HEK293T (cell line): ENCODE measurements around the gene ERCC6L2.

Experiments used
- CTCF ChIA-PET: fragments of 350-600 bp; formaldehyde crosslinking; extraction: SDS; loops from one replicate; lab custom pipeline; 2021; ENCODE audit warnings: antibody characterized with exemption, inconsistent platforms; lab: Yijun Ruan, JAX
- POLR2A ChIA-PET: fragments of 350-600 bp; formaldehyde crosslinking; extraction: SDS; loops from one replicate; lab custom pipeline; 2020; ENCODE audit warnings: antibody characterized with exemption, inconsistent platforms; lab: Yijun Ruan, JAX
- DNase-seq: peaks from one replicate; pipeline ENCODE4 v3.0.0; 2012; ENCODE audit warnings: mixed read lengths; ENCODE audit errors: extremely low spot score
- ARNT ChIP-seq: fragments of 450-650 bp; IDR thresholded peaks from 2 replicates; pipeline ENCODE4 v1.6.1; 2017; ENCODE audit warnings: mild to moderate bottlenecking
- BHLHE40 ChIP-seq: fragments of 450-650 bp; IDR thresholded peaks from 2 replicates; pipeline ENCODE4 v1.6.1; 2016; ENCODE audit warnings: mild to moderate bottlenecking, moderate library complexity, borderline replicate concordance
- CTBP1 ChIP-seq: fragments of 450-650 bp; IDR thresholded peaks from 2 replicates; pipeline ENCODE4 v1.6.1; 2016; ENCODE audit warnings: borderline replicate concordance
- ELF4 ChIP-seq: fragments of 450-650 bp; IDR thresholded peaks from 2 replicates; pipeline ENCODE4 v1.6.1; 2017; ENCODE audit warnings: antibody characterized with exemption
- FOXA1 ChIP-seq: fragments of 450-650 bp; IDR thresholded peaks from 2 replicates; pipeline ENCODE4 v1.6.1; 2016; ENCODE audit warnings: mild to moderate bottlenecking
- FOXK2 ChIP-seq: fragments of 450-650 bp; IDR thresholded peaks from 2 replicates; pipeline ENCODE4 v1.6.1; 2016; ENCODE audit warnings: mild to moderate bottlenecking
- FOXM1 ChIP-seq: fragments of 450-650 bp; IDR thresholded peaks from 2 replicates; pipeline ENCODE4 v1.6.1; 2017; ENCODE audit warnings: mild to moderate bottlenecking, borderline replicate concordance
- HDGF ChIP-seq: fragments of 450-650 bp; IDR thresholded peaks from 2 replicates; pipeline ENCODE4 v1.6.1; 2017; ENCODE audit warnings: antibody characterized with exemption, borderline replicate concordance
- L3MBTL2 ChIP-seq: fragments of 450-650 bp; conservative IDR thresholded peaks from 2 replicates; pipeline ENCODE4 v1.6.1; 2016; ENCODE audit warnings: mild to moderate bottlenecking
- LEF1 ChIP-seq: fragments of 450-650 bp; IDR thresholded peaks from 2 replicates; pipeline ENCODE4 v1.6.1; 2017; ENCODE audit warnings: mild to moderate bottlenecking, borderline replicate concordance
- NFRKB ChIP-seq: fragments of 450-650 bp; IDR thresholded peaks from 2 replicates; pipeline ENCODE4 v1.6.1; 2016; ENCODE audit warnings: mild to moderate bottlenecking, moderate library complexity
- SP1 ChIP-seq: fragments of 450-650 bp; IDR thresholded peaks from 2 replicates; pipeline ENCODE4 v1.6.1; 2017
- SUZ12 ChIP-seq: fragments of 450-650 bp; IDR thresholded peaks from 2 replicates; pipeline ENCODE4 v1.6.1; 2016; ENCODE audit warnings: mild to moderate bottlenecking
- TARDBP ChIP-seq: fragments of 450-650 bp; IDR thresholded peaks from 2 replicates; pipeline ENCODE4 v1.6.1; 2016
- ZNF384 ChIP-seq: fragments of 450-650 bp; IDR thresholded peaks from 2 replicates; pipeline ENCODE4 v1.6.1; 2016
- TF ChIP-seq, protein P1 (sequence below): fragments of 450-650 bp; IDR thresholded peaks from 2 replicates; pipeline ENCODE4 v1.6.1; 2016

The ERCC6L2 gene

DNA sequence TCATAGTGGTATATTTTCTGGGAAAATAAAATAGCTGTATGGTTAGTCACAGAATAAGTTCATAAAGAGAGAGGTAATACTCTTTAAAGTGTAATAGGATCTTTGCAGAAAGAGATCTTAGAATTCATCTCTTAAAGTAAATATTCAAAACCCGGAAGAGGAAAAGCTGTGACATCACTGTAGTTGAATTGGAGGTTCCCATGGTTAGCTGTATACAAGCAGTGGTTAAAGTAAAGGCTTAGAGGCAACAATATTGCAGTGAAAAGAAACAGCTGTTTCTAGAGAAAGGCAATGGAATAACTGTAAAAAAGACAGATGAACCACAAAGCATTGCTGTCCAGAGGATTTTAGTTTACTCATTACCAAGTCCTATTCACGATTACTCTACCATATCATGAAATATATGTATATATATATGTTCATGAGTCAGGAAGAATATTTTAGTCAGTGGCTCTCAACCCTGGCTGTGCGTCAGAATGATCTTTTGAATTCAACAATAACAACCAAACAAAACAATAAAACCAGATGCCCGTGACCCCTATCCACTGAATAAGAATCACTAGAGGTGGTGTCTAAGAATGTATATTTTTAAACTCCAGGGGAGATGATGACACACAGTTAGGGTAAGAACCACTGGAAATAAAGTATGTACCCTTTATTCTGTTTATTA lies 4.7 kb downstream of the ERCC6L2 start:
- TF ChIP-seq NFRKB: no peak
- TF ChIP-seq, protein P1, sequence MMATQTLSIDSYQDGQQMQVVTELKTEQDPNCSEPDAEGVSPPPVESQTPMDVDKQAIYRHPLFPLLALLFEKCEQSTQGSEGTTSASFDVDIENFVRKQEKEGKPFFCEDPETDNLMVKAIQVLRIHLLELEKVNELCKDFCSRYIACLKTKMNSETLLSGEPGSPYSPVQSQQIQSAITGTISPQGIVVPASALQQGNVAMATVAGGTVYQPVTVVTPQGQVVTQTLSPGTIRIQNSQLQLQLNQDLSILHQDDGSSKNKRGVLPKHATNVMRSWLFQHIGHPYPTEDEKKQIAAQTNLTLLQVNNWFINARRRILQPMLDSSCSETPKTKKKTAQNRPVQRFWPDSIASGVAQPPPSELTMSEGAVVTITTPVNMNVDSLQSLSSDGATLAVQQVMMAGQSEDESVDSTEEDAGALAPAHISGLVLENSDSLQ: no peak
- TF ChIP-seq L3MBTL2: no peak
- TF ChIP-seq FOXA1: no peak
- TF ChIP-seq SUZ12: no peak
- no peak for TF ChIP-seq CTBP1
- no peak for TF ChIP-seq LEF1
- TF ChIP-seq HDGF: no peak
- no peak for TF ChIP-seq FOXM1
- TF ChIP-seq ARNT: no peak
- TF ChIP-seq FOXK2: no peak
- no peak for TF ChIP-seq ELF4
- TF ChIP-seq BHLHE40: no peak
- no peak for TF ChIP-seq SP1
- TF ChIP-seq TARDBP: no peak
- TF ChIP-seq ZNF384: no peak
- POLR2A ChIA-PET: interaction anchor here (0.6 kb wide), 1 partner anchor 152 kb away, joined by 3 read pairs; no protein-coding TSS in a partner anchor
- CTCF ChIA-PET: interaction anchor here (0.6 to 0.9 kb wide), 2 partner anchors 8 to 30 kb away, joined by 3 read pairs; no protein-coding TSS in a partner anchor
- no peak for DNase-seq

DNA sequence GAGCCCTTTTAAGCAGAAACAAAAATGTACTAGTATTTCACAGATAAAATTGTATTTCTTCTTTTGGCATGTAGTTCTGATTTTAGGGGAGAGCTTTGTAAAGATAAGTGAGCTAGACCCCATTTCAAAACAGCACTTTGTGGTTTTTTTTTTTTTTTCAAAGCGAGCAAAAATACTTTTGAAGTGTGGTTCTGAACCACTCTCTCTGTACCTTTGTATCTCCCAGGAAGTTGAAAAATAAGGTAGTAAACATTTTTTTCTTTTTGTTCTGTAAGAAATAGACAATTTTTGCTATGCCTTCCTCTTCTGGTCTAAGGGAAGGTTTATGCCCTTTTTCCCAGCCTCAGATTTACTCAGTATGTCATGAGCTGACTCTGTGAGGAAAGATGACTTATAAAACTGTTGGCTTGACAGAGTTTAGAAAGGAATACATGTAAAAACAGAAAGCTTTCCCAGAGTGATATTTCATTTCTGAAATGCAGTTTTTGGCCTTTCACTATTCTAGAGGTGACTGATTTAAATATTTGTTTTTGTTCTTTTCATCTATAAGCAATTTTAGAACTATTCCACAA lies 12.5 kb downstream of the ERCC6L2 start:
- TF ChIP-seq BHLHE40 (no peak), LEF1 (no peak), FOXM1 (no peak), SUZ12 (no peak), L3MBTL2 (no peak), HDGF (no peak), SP1 (no peak), CTBP1 (no peak), FOXK2 (no peak), ARNT (no peak), ZNF384 (no peak), TARDBP (no peak), ELF4 (no peak)
- DNase-seq: no peak
- ChIA-PET CTCF (interaction anchor here (1.2 kb wide), 1 partner anchor 8 kb away, joined by 3 read pairs; no protein-coding TSS in a partner anchor), POLR2A (no interaction called here)

DNA sequence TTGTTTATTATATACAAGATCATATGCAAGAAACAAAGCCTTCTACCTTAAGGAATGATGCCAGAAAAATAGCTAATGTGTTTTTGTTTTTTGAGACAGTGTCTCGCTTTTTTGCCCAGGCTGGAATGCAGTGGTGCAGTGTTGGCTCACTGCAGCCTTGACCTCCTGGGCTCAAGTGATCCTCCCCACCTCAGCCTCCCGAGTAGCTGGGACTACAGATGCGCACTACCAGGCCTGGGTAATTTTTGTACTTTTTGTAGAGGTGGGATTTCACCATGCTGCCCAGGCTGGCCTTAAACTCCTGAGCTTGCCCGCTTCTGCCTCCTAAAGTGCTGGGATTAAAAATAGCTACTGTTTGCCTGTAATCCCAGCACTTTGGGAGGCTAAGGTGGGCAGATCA lies 15.1 kb downstream of the ERCC6L2 start:
- TF ChIP-seq ZNF384 (no peak), FOXM1 (no peak), ELF4 (no peak), SUZ12 (no peak), FOXA1 (no peak), FOXK2 (no peak), TARDBP (no peak), BHLHE40 (no peak), NFRKB (no peak)
- ChIA-PET CTCF (no interaction called here), POLR2A (no interaction called here)
- no peak for DNase-seq

DNA sequence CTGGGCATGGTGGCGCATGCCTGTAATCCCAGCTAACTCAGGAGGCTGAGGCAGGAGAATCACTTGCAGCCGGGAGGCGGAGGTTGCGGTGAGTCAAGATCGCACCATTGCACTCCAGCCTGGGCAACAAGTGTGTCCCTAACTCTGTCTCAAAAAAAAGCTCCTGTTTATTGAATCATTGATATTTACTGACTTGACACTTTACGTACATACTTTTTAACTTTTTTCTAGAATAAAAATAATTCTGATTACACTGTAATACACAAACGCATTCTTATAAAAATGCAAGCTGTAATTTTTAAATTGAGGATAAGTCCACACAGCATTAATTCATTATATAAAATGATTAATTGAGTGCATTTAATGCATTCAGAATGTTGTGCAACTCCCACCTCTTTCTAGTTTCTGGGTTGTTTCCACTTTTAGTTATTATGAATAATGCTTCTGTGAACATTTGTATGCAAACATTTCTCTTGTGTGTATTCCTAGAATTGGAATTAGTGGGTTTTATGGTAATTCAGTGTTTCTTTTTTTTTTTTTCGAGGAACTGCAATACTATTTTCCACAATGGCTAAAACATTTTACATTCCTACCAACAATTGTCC lies 15.7 kb downstream of the ERCC6L2 start:
- TF ChIP-seq L3MBTL2 (no peak), FOXA1 (no peak), ZNF384 (no peak), TARDBP (no peak), SP1 (no peak), FOXM1 (no peak), FOXK2 (no peak), CTBP1 (no peak), ARNT (no peak), HDGF (no peak), SUZ12 (no peak), NFRKB (no peak), LEF1 (no peak), ELF4 (no peak), BHLHE40 (no peak)
- TF ChIP-seq, protein P1: no peak
- ChIA-PET POLR2A (no interaction called here), CTCF (no interaction called here)
- DNase-seq: no peak

DNA sequence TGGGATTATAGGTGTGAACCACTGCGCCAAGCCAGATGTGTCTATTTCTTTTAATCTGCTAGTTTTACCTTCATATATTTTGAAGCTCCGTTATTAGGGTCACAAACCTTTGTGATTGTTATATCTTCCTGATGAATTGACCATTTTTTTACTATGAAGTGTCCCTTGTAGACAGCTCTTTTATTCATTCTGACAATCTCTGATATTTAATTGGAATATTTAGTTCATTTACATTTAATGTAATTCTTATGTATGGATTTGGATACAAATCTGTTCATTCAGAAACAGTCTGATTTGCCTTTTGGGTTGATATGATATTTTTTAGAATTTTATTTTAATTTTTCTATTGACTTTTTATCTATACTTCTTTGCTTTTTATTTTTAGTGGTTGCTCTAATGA lies 17.2 kb downstream of the ERCC6L2 start:
- ChIA-PET POLR2A (no interaction called here), CTCF (no interaction called here)
- no peak for DNase-seq
- TF ChIP-seq ARNT (no peak), CTBP1 (no peak), FOXM1 (no peak), ELF4 (no peak), L3MBTL2 (no peak), BHLHE40 (no peak), FOXK2 (no peak), TARDBP (no peak), SP1 (no peak), NFRKB (no peak), SUZ12 (no peak), LEF1 (no peak), HDGF (no peak), ZNF384 (no peak), FOXA1 (no peak)
- TF ChIP-seq, protein P1: no peak
